K562 (cell line): ENCODE data around the gene DESI1. TPM values are rescaled to one million over a fixed set of nuclear protein-coding genes. Genes with fewer than 3 reads are reported as not detected.

Experiments
- ATAC-seq: fragments of 200-7000 bp; cut with Tn5 transposase; 3 replicates; pipeline ENCODE4 v1.9.1; 2020; ENCODE audit warnings: moderate library complexity
- BruUV-seq: library from RNA; stranded (reverse); fragments of 400-500 nt; replicated peaks from 2 replicates; lab custom pipeline; 2021; lab: Mats Ljungman, UMichigan
- CTCF ChIA-PET: fragments of 300-600 bp; formaldehyde crosslinking; extraction: SDS; loops from one replicate; lab custom pipeline; 2021; ENCODE audit warnings: low intra/inter-chr PET ratio; lab: Yijun Ruan, JAX
- POLR2A ChIA-PET: fragments of 300-600, 350-650 bp; sonication (Branson Sonifier 250); formaldehyde crosslinking; extraction: SDS; loops from one replicate; lab custom pipeline; 2021; ENCODE audit warnings: antibody characterized with exemption, inconsistent platforms; lab: Yijun Ruan, JAX
- DNase-seq, 4 experiments: peaks; one replicate each; pipeline versions ENCODE4 v3.0.0 to v3.0.0-alpha.2; 2011 to 2018; ENCODE audit warnings: low spot score in 3 of 4, mixed read lengths in 3 of 4; ENCODE audit errors: extremely low read depth in 1 of 4
- FAIRE-seq: peaks from 2 replicates; lab custom pipeline; 2011; peaks lifted over from hg19 to GRCh38; lab: Jason Lieb, UNC
- H2AFZ ChIP-seq: 2 replicates; pipeline ENCODE4 v1.6.0; 2011; ENCODE audit warnings: low read depth, low read length, control low read depth, inconsistent platforms
- H3K27ac ChIP-seq: fragments of 200-600 bp; 3 replicates; pipeline ENCODE4 v1.8.0; 2011; ENCODE audit warnings: low read depth, mild to moderate bottlenecking, control low read depth, inconsistent platforms, low read length, moderate library complexity, mixed read lengths; ENCODE audit errors: extremely low read depth
- H3K27me3 ChIP-seq, 2 experiments: fragments of 300-600 bp in 1 of 2; 2 replicates in 1 of 2; 3 replicates in 1 of 2; pipeline versions ENCODE4 v1.6.0 to v1.8.0; 2011; ENCODE audit warnings: inconsistent platforms in 2 of 2, low read length in 2 of 2, mild to moderate bottlenecking in 1 of 2, mixed read lengths in 1 of 2, moderate library complexity in 1 of 2; ENCODE audit not compliant: control insufficient read depth in 2 of 2, insufficient read depth in 2 of 2
- H3K36me3 ChIP-seq: fragments of 300-600 bp; 3 replicates; pipeline ENCODE4 v1.8.0; 2011; ENCODE audit warnings: mild to moderate bottlenecking, low read length, inconsistent platforms; ENCODE audit not compliant: control insufficient read depth, insufficient read depth
- H3K4me1 ChIP-seq, 2 experiments: fragments of 200-600 bp in 1 of 2; replicated peaks in 1 of 2; 2 replicates in 1 of 2; 3 replicates in 1 of 2; pipeline versions ENCODE4 v1.5.1 to v1.8.0; 2011; ENCODE audit warnings: inconsistent platforms in 2 of 2, low read length in 2 of 2, mild to moderate bottlenecking in 1 of 2, mixed read lengths in 1 of 2, moderate library complexity in 1 of 2; ENCODE audit not compliant: control insufficient read depth in 2 of 2, insufficient read depth in 2 of 2
- H3K4me2 ChIP-seq: 2 replicates; pipeline ENCODE4 v1.6.1; 2011; ENCODE audit warnings: low read length, control low read depth, inconsistent platforms, mixed read lengths; ENCODE audit not compliant: insufficient read depth
- H3K4me3 ChIP-seq: fragments of 200-600 bp; sonication (generic), shearing (Covaris generic); 2 replicates; pipeline ENCODE4 v1.5.1; 2016; ENCODE audit warnings: control low read depth, inconsistent platforms
- H3K79me2 ChIP-seq: fragments of 200-600 bp; 3 replicates; pipeline ENCODE4 v1.8.0; 2011; ENCODE audit warnings: low read length, inconsistent platforms; ENCODE audit not compliant: control insufficient read depth, insufficient read depth
- H3K9ac ChIP-seq, 2 experiments: 2 replicates each; pipeline versions ENCODE4 v1.6.0 to v1.6.1; 2011; ENCODE audit warnings: low read depth in 2 of 2, low read length in 2 of 2, control low read depth in 1 of 2, inconsistent platforms in 1 of 2, mild to moderate bottlenecking in 1 of 2, mixed read lengths in 1 of 2; ENCODE audit not compliant: insufficient read depth in 1 of 2
- H3K9me1 ChIP-seq: one replicate; pipeline ENCODE4 v1.6.0; 2011; ENCODE audit warnings: inconsistent platforms, mild to moderate bottlenecking, low read length, moderate library complexity; ENCODE audit not compliant: control insufficient read depth, insufficient read depth
- H3K9me3 ChIP-seq: replicated peaks from 2 replicates; pipeline ENCODE4 v1.5.1; 2011; ENCODE audit warnings: low read depth, low read length, inconsistent platforms; ENCODE audit not compliant: control insufficient read depth, insufficient read depth
- H4K20me1 ChIP-seq: replicated peaks from 2 replicates; pipeline ENCODE4 v1.6.1; 2011; ENCODE audit warnings: low read length, inconsistent platforms, mixed read lengths; ENCODE audit not compliant: control insufficient read depth, insufficient read depth
- ARNT ChIP-seq, 2 experiments: fragments of 450-650 bp; IDR thresholded peaks; 2 replicates each; pipeline ENCODE4 v1.6.1; 2016; ENCODE audit warnings: mild to moderate bottlenecking in 1 of 2
- DEAF1 ChIP-seq: fragments of 450-650 bp; formaldehyde crosslinking; IDR thresholded peaks from 2 replicates; pipeline ENCODE4 v1.4.0; 2020; ENCODE audit warnings: mild to moderate bottlenecking, moderate library complexity
- EP300 ChIP-seq: IDR thresholded peaks from 2 replicates; pipeline ENCODE4 v1.6.1; 2012; ENCODE audit warnings: low read length, improper control_type of control experiment
- IRF9 ChIP-seq: fragments of 450-650 bp; IDR thresholded peaks from 2 replicates; pipeline ENCODE4 v1.6.1; 2016; ENCODE audit warnings: missing biosample characterization, missing genetic modification characterization
- JUN ChIP-seq, 2 experiments: sonication (generic) in 1 of 2; formaldehyde crosslinking in 1 of 2; IDR thresholded peaks; 2 replicates each; pipeline versions ENCODE4 v1.6.1 to v1.8.0; 2012 to 2022; ENCODE audit warnings: borderline replicate concordance in 2 of 2, mild to moderate bottlenecking in 2 of 2, improper control_type of control experiment in 1 of 2, low read depth in 1 of 2, low read length in 1 of 2, missing genetic modification reagents in 1 of 2
- PHF21A ChIP-seq: fragments of 450-650 bp; IDR thresholded peaks from 2 replicates; pipeline ENCODE4 v1.6.1; 2017; ENCODE audit warnings: low read depth, borderline replicate concordance
- POLR2A ChIP-seq: fragments of 450-650 bp; conservative IDR thresholded peaks from 2 replicates; pipeline ENCODE4 v1.6.1; 2016
- POLR2AphosphoS5 ChIP-seq: IDR thresholded peaks from 2 replicates; pipeline ENCODE4 v1.6.1; 2011; ENCODE audit warnings: mild to moderate bottlenecking, low read depth, low read length, moderate library complexity; ENCODE audit not compliant: control insufficient read depth, insufficient read depth
- SREBF1 ChIP-seq: fragments of 150-350 bp; IDR thresholded peaks from 2 replicates; pipeline ENCODE4 v1.6.1; 2014; ENCODE audit warnings: antibody characterized with exemption, low read depth, low read length, borderline replicate concordance
- ZNF280B ChIP-seq: fragments of 250-450 bp; sonication (Bioruptor Pico); IDR thresholded peaks from 2 replicates; pipeline ENCODE4 v1.5.1; 2021; ENCODE audit warnings: mild to moderate bottlenecking
- ZNF512 ChIP-seq: IDR thresholded peaks from 2 replicates; pipeline ENCODE4 v1.6.1; 2016; ENCODE audit warnings: missing genetic modification characterization, missing compliant biosample characterization
- ZNF518B ChIP-seq: fragments of 250-450 bp; sonication (Bioruptor Pico); IDR thresholded peaks from 2 replicates; pipeline ENCODE4 v1.5.0; 2021; ENCODE audit warnings: mild to moderate bottlenecking, moderate library complexity
- ZNF57 ChIP-seq: fragments of 450-650 bp; formaldehyde crosslinking; IDR thresholded peaks from 2 replicates; pipeline ENCODE4 v1.4.0; 2020; ENCODE audit warnings: mild to moderate bottlenecking, moderate library complexity
- in situ Hi-C: fragments of 300-500 bp; cut with MboI; formaldehyde crosslinking; loops from 4 replicates; pipeline ENCODE4 v1.15.0; 2018; ENCODE audit warnings: inconsistent platforms, mixed read lengths
- intact Hi-C: fragments of 100-400 bp; cut with micrococcal nuclease; formaldehyde crosslinking; loops from 2 replicates; pipeline ENCODE4 v1.14.2; 2022
- polyA plus RNA-seq, 8 experiments: library from polyadenylated mRNA; depleted of rRNA in 4 of 8; stranded (reverse) in 5 of 8; unstranded in 3 of 8; fragments of >200 nt; fragmentation: Nextera tagmentation in 2 of 8; fragmentation: Illumina TruSeq in 1 of 8; extraction: Ambion mirVana in 2 of 8; extraction: Trizol in 1 of 8; gene quantifications; 2 replicates each; pipeline versions ENCODE4 v1.2.1 to v1.2.3, GENCODE V29; 2011 to 2014; ENCODE audit warnings: inconsistent platforms in 1 of 8, missing spikeins in 1 of 8
- total RNA-seq, 7 experiments: library from RNA; depleted of rRNA in 6 of 7; stranded (reverse); fragments of >200 nt in 6 of 7; fragmentation: Illumina TruSeq in 2 of 7; extraction: Trizol in 2 of 7; gene quantifications; 2 replicates each; pipeline versions ENCODE4 v1.2.1 to v1.2.3, GENCODE V29; 2011 to 2021; ENCODE audit warnings: low replicate concordance in 1 of 7

The DESI1 gene
- total and polyA plus RNA-seq, 9 of the 15 experiments (the other 6 are each of a cell fraction or from before 2014, with no cell fraction given) = 7.2 to 45.9 (median 29.8) TPM

- no TSS peak for BruUV-seq
- DNase-seq (no peak), FAIRE-seq (no peak), ATAC-seq (no peak)
- Histone ChIP-seq H3K4me1 (peaks cover 6 to 14% of the 10 kb centered on the region in 2 experiments; a peak in 3 of 5 replicates), H3K27me3 (no peaks in the 10 kb centered on the region), H3K27ac (no peak overlapping the region), H2AFZ (no peak overlapping the region), H3K4me3 (no peak overlapping the region), H4K20me1 (no peaks in the 10 kb centered on the region), H3K79me2 (0 out of 3 replicates have a peak, but pooled peaks cover 3% of the 10 kb centered on the region), H3K9me1 (no peaks in the 10 kb centered on the region), H3K9ac (no peak overlapping the region), H3K36me3 (peaks cover 61% of the 10 kb centered on the region), H3K4me2 (no peak overlapping the region), H3K9me3 (no peaks in the 10 kb centered on the region)
- CTCF ChIA-PET = no interaction called here
- in situ Hi-C loops = no loop called here
- intact Hi-C loops = no loop called here
- POLR2A ChIA-PET = interaction anchor here (1.6 kb wide), 1 partner anchor 10 kb away, joined by 4 read pairs; no protein-coding TSS in a partner anchor
- TF ChIP-seq ZNF280B (CRISPR knock-in tag) = no peak
- no peak for TF ChIP-seq ARNT (IDR thresholded peaks at IDR 0.05)
- 0 out of 2 replicates have a peak, but pooled peaks have one; percentile 57 for TF ChIP-seq POLR2AphosphoS5
- TF ChIP-seq ZNF57 (CRISPR knock-in tag) = no peak
- TF ChIP-seq PHF21A = no peak
- TF ChIP-seq IRF9 (tag) = no peak
- no peak for TF ChIP-seq JUN (IDR thresholded peaks at IDR 0.05; ENCODE audit: borderline replicate concordance, low read depth, low read length)
- no peak for TF ChIP-seq JUN (CRISPR knock-in tag; IDR thresholded peaks at IDR 0.05; ENCODE audit: borderline replicate concordance)
- TF ChIP-seq POLR2A = 0 out of 2 replicates have a peak, but pooled peaks have one; percentile 35
- TF ChIP-seq ZNF518B (CRISPR knock-in tag) = no peak
- no peak for TF ChIP-seq DEAF1 (CRISPR knock-in tag)
- no peak for TF ChIP-seq SREBF1
- no peak for TF ChIP-seq ZNF512 (tag)
- no peak for TF ChIP-seq EP300
These were observed 43.6 kb upstream of the DESI1 start for GRCh38 chr22:41664490-41664889.
